ENCODE measurements around the gene CD48.
"Not testable (repeated sequence)": the region's sequence is repeated elsewhere in the genome, so short reads cannot be mapped to it uniquely, and the experiment has no call there.

Gene CD48

DNA sequence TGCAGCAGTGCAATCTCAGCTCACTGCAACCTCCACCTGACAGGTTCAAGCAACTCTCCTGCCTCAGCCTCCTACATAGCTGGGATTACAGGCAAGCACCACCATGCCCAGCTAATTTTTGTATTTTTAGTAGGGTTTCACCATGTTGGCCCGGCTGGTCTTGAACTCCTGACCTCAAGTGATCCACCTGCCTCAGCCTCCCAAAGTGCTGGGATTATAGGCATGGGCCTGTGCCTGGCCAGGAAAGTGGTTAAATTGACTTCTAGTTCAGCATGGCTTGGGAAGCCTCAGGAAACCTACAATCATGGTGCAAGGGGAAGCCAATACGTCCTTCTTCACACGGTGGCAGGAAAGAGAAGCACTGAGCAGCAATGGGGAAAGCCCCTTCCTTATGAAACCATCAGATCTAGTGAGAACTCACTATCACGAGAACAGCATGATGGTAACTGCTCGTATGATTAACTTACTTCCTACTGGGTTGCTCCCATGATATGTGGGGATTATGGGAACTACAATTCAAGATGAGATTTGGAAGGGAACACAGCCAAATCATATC is 981 bp upstream of the CD48 start:
- DNase-seq (ENCODE audit: low spot score), result peak; percentile 58

DNA sequence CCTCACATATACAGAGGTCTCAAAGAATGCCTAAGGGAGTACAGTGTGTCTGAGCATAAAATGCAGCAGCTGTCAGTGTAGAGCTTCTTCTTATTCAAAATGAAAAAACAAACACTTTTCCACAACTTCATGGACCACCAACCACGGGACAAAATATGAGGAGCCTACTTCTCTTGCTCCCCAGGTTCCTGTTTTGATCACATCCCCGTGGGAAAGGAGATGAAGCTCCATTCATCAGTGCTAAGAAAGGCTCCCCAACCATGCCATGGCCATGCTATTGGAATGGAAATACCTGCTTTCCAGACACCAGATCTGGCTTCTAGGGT is 383 bp downstream of the CD48 start:
- DNase-seq (ENCODE audit: low spot score), result no peak

- no peak for DNase-seq (ENCODE audit: low spot score)
Observed at GRCh38 chr1:160710517-160711252, 937 bp downstream of the CD48 start.

- DNase-seq (ENCODE audit: low spot score), result no peak
Observed at GRCh38 chr1:160709715-160710114, 1.9 kb downstream of the CD48 start.

DNA sequence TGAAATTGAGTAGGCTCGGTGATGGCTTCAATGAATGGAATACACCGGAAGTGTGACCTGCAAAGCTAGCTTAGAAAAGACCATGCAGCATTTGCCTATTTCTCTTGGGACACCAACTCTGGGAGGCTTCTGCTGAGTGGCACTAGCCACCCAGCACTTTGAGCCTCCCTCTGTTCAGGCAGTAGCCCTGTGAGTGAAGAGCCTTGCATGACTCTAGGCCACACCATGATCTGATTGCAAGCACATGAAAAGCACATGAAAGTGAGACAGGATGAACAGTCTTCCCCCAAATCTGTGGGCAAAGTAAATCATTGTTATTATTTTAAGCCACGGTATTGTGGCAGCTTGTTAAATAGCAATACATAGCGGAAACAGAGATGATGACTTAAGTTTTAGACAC is 2.8 kb downstream of the CD48 start:
- peak; percentile 63 for DNase-seq (ENCODE audit: low spot score)

- no peak for DNase-seq (ENCODE audit: low spot score)
Observed at GRCh38 chr1:160708118-160708517, 3.5 kb downstream of the CD48 start.

- peak; percentile 41 for DNase-seq (ENCODE audit: low spot score)
Observed at GRCh38 chr1:160707236-160708064, 4.2 kb downstream of the CD48 start.

DNA sequence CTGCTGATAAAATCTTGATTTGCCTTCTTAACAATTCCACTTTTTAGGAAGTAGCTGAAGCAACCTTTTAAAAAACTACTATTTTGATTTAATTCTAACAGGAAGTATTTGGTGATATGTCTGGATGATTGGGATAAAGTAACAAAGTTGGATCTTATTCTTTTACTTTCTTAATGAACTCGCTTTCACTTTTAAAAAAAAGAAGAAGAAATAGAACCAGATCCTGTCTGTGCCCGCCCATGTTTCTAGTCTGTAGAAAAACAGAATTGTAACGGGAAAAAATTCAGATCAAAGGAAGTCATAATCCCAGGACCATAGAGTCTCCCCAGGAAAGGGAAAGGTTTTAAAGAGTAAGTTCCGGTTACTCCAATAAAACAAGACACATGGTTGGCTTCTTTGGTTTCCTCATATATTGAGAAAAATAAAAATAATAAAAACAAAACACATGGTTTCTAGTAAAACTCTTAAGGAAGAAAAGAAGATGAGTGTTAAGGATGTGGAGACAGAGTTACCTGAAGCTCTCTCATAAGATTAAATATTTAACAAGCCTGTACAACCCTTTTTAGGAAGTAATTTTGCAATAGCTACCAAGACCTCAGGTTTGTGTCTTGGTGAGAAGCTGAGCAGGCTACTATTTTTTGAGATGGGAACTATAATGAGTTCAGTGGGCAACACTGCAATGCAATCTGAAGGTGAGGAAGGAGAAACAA is 4.9 kb downstream of the CD48 start:
- DNase-seq (ENCODE audit: low spot score), result no peak

DNA sequence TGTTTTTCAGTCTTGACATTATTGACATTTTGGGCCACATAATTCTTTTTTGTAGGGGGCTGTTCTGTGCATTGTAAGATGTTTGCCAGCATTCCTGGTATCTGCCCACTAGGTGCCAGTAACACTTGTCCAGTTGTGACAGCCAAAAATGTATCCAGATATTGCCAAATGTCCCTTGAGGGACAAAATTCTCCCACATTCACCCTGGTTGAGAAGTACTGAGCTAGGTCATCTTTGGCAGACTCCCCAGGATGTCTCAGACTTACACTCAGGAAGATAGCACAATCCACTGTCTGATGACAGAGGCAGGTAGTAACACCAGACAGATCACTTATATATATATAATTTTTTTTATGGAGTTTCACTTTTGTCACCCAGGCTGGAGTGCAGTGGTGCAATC is 5.9 kb downstream of the CD48 start:
- DNase-seq (ENCODE audit: low spot score), result no peak

DNA sequence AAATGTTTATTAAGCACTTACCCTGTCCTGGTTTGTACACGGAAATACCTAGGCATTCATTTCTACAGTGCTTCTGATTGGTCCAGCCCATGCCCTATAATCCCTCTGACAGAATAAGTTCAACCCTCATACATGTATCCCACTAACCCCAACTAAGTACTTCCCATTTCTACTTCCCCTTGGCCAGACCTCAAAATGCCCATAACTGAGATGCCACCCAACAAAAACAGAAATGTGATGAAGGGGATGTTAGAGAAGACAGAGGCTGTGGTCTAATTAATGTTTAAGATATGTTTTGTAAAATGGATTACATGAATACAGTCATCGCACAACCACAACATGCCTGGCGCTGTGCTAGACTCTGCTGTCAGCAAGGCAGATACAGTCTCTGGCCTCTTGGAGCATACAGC is 6.4 kb downstream of the CD48 start:
- DNase-seq (ENCODE audit: low spot score), result not testable (repeated sequence)

DNA sequence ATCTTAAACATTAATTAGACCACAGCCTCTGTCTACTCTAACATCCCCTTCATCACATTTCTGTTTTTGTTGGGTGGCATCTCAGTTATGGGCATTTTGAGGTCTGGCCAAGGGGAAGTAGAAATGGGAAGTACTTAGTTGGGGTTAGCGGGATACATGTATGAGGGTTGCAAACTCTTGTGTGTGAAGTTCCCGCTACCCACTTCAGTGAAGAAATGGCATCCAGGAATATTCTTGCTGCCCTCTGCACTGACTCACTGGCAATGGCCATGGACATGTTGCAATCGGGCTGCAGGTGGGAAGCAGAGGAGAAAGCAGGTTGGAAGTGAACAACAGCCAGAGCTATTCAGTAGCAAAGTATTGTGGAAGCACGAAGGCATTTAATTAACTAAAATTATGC is 7.4 kb downstream of the CD48 start:
- no peak for DNase-seq (ENCODE audit: low spot score)

- DNase-seq (ENCODE audit: low spot score), result no peak
Observed at GRCh38 chr1:160702100-160702499, 9.5 kb downstream of the CD48 start.

DNA sequence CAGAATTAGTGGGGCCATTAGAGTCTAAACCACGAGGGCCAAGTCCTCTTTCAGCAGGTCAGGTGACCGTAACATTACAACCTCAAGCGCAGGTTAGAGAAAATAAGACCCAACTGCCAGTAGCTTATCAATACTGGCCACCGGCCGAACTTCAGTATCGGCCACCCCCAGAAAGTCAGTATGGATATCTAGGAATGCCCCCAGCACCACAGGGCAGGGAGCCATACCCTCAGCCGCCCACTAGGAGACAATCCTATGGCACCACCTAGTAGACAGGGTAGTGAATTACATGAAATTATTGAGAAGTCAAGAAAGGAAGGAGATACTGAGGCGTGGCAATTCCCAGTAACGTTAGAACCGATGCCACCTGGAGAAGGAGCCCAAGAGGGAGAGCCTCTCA is 19.2 kb downstream of the CD48 start:
- DNase-seq (ENCODE audit: low spot score), result peak; percentile 26

DNA sequence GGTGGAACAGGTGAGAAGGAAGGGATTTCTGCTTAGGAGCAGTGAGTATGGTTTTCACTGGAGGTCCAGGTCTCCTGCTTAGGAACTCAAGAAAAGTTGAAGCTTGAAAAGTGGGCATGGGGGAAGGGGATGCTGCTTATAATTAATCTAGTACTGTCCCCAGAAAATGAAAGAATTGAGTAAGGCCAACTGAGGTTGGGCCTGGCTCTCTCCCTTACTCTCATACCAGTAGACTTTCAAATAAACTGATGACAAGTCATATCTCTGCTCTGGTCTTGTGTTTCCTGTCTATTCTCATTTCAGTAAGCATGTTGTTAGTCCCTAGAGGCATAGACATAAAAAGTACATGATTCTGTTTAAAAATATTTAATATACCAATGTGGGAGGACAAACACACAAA is 26.4 kb downstream of the CD48 start:
- DNase-seq (ENCODE audit: low spot score), result no peak

DNA sequence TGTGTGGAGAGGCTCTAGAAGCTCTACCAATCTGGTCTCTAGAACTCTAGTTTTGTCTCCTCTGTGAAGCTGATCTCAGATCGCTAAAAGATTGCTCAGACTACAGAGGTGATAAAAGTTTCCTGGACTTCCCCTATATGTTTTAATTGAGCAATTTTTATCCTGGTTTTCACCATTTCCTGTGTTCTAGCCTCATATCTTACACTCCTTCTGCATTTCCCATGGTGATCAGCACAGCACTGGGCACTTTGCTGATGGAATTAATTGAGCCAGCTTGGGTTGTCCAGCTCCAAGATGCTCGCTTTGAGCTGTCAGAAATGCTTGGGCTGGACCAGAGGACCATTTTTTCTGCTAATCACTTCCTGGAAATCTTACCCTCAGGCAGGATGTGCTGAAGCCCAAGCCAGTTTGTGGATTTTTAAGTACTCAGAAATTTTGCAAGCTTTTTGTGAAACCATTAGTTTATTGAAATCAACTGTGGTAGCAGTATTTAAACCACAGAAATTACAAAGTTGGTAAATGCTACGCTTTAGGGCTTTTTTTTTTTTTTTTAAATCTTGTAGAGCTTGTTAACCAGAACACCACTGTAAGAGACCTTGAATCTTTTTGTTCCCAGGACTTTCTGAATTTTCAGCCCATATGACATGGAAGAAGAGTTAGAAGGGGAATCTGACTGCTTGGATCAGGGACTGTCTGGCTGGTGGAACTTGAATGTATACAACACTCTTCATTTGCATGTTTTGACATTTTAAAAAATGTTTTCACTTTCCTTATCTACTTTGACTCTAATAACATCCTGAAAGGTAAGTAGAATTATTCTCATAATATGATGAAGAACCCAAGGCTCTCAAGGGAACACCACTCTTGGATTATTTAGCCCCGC is 28.4 kb downstream of the CD48 start:
- DNase-seq (ENCODE audit: low spot score), result peak; percentile 73

- no peak for DNase-seq (ENCODE audit: low spot score)
Observed at GRCh38 chr1:160681891-160682140, 29.8 kb downstream of the CD48 start.

DNA sequence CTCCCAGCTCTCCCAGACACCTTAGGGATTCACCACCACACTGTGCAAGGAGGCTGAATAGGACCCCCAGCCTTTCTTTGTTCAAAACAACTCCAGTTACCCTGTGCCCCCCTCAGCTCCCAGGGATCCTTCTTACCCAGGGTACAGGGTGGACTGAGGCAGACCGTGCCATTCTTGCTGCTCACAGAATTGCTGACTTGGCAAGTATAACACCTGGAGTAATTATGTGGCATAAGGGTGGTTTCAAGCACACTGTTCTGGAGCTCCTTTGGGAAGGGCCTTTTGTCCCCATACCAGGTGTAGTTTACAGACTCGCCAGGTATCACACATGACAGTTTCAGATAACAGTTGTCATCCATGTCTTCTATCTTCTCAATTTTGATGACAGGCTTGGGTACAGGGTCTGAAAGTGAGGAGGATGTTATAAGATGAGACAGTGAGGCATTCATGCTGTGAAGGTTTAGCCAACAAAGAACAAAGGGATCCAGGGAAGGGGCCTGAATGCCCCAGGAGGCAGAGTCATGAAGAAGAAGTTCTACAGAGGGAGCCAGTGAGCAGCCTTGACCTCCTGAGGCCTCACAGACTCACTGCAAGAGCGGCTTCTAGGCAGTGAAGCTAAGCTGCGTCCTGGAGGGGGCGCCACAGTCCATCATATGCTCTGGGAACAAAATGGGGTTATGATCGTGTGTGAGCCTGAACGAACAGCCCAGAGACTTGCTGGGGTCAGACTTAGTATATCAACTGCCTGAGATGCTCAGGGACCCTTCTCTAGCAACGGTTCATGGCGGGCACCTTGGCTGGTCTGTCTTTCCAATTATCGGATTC is 30.3 kb downstream of the CD48 start:
- DNase-seq (ENCODE audit: low spot score), result peak; percentile 89

DNA sequence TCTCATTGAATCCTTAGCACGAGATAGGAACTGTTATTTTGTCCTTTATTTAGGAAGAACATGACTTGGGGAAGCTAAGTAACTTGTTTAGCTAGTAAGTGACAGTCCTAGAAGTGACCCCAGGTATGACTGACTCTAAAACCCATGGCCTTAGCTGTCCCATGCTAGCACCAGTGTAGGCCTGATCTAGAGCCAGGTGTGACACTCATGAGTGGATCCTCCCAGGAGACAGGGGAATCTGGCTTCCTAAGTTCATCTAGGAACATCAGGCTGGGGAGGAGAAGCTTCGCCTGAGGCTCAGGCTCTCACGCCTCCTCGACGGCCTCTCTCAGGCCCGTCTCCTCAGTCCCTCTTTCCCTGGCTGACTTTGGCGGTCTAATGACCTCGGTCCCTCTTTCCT is 31.2 kb downstream of the CD48 start:
- DNase-seq (ENCODE audit: low spot score), result no peak

- DNase-seq (ENCODE audit: low spot score), result no peak
Observed at GRCh38 chr1:160679893-160680292, 31.7 kb downstream of the CD48 start.

DNA sequence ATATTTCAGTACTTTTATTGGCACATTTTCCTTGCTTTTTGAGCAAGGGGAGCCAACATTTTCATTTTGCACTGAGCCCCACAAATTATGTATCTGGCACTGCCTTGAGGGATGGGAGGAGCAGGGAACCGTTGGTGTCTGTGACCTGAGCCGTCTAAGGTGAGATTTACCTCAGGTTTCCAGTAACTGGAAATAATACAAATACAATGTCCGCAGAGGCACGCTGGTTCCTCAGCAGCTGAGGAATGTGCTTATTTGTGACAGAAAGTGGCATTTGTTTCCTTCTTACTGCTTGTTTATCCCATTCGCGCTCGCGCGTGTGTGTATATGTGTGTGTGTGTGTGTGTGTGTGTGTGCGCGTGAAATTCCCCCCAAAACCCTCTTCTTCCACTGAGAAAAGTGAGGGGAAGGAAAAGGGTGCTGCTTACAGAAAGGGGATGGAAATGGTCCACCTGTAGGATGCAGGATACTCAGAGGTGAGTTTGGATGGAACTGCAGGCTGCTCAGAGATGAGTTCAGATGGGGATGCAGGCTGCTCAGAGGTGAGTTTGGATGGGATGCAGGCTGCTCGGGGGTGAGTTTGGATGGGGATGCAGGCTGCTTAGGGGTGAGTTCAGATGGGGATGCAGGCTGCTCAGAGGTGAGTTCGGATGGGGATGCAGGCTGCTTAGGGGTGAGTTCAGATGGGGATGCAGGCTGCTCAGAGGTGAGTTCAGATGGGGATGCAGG is 34.6 kb downstream of the CD48 start:
- DNase-seq (ENCODE audit: low spot score), result no peak
